Aortic smooth muscle cell (primary cell): ENCODE data around the gene MYL2. TPM values are rescaled to one million over a fixed set of nuclear protein-coding genes. Genes with fewer than 3 reads are reported as not detected.

Experiments
- total RNA-seq: library from RNA; depleted of rRNA; stranded (reverse); fragments of >200 nt; gene quantifications from 2 replicates; pipeline ENCODE4 v1.2.3, GENCODE V29; 2014

Gene MYL2
- total RNA-seq: not detected in 2 replicates

GRCh38 chr12:110920324-110920910, at the start of gene MYL2:
Gene MYL2 (minus strand): TSS chr12:110920579. CDS start chr12:110920529, 50 bp downstream.

Other genes starting within 250 kb of the MYL2 start
- gene HVCN1, start 231.5 kb downstream of the MYL2 start, total RNA-seq: 1.7 and 2.3 TPM in 2 replicates
- gene PPP1CC, start 177.7 kb downstream of the MYL2 start, total RNA-seq: 73.2 and 74.9 TPM in 2 replicates
- gene CCDC63, start 73.6 kb downstream of the MYL2 start, total RNA-seq: not detected in 2 replicates
- gene CUX2, start 113.6 kb upstream of the MYL2 start, total RNA-seq: not detected in 2 replicates